Peyer's patch (tissue), 4 donors: Measurements from ENCODE around the gene PLXNA4. TPM values are rescaled to one million over a fixed set of nuclear protein-coding genes. Genes with fewer than 3 reads are reported as not detected.

Experiments used
- DNase-seq, 3 donors: peaks; one replicate each; pipeline ENCODE4 v3.0.0-alpha.2; 2017 to 2019
- H3K27ac ChIP-seq, 4 donors: fragments of 200-600 bp; sonication (generic); one replicate each; pipeline ENCODE4 v1.5.1; 2016 to 2019
- H3K27me3 ChIP-seq, 2 donors: fragments of 200-600 bp; sonication (generic); one replicate each; pipeline ENCODE4 v1.5.1; 2019
- H3K36me3 ChIP-seq, 3 donors: fragments of 200-600 bp; sonication (generic); one replicate each; pipeline ENCODE4 v1.5.1; 2016 to 2019
- H3K4me1 ChIP-seq, 4 donors: fragments of 200-600 bp; sonication (generic); one replicate each; pipeline ENCODE4 v1.5.1; 2016 to 2019
- H3K4me3 ChIP-seq, 4 donors: fragments of 200-600 bp; sonication (generic); 1 replicate in 3 of 4; 2 replicates in 1 of 4; pipeline ENCODE4 v1.5.1; 2016 to 2019; ENCODE audit warnings: mild to moderate bottlenecking in 1 of 4
- H3K9me3 ChIP-seq, 4 donors: fragments of 200-600 bp; sonication (generic); one replicate each; pipeline ENCODE4 v1.5.1; 2016 to 2019; ENCODE audit warnings: mild to moderate bottlenecking in 1 of 4
- POLR2A ChIP-seq, 2 donors: fragments of 450-650 bp; IDR thresholded peaks; one replicate each; pipeline ENCODE4 v1.5.1; 2017; ENCODE audit warnings: antibody characterized with exemption in 2 of 2, mild to moderate bottlenecking in 2 of 2, moderate library complexity in 2 of 2
- total RNA-seq, 4 donors: library from RNA; depleted of rRNA; stranded (reverse); fragments of >200 nt; gene quantifications; one replicate each; pipeline ENCODE4 v1.1.0, GENCODE V29; 2016
- TF ChIP-seq, protein P1 (sequence below), 6 experiments: fragments of 450-650 bp in 4 of 6; fragments of 200-600 bp in 2 of 6; sonication (generic) in 1 of 6; IDR thresholded peaks; one replicate each; pipeline ENCODE4 v1.5.1; 2017 to 2019; ENCODE audit warnings: antibody characterized with exemption in 6 of 6, mild to moderate bottlenecking in 3 of 6, moderate library complexity in 1 of 6

The PLXNA4 gene
- total RNA-seq, 4 donors from 2014 or later = 1.4 to 3.8 (median 3.0) TPM

DNA sequence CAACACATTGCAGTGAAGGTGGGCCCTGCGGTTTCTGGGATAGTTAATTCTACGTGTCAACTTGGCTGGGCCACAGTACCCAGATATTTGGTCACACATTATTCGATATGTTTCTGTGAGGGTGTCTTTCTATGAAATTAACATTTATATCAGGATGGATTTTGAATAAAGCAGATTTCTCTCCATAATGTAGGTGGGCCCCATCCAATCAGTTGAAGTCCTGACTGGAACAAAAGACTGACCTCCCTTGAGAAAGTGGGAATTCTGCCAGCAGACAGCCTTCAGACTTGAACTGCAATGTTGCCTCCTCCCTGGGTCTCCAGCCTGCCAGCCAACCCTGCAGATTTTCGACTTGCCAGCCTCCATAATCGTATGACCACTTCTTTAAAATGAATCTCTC lies 420.6 kb downstream of the PLXNA4 start:
- no peaks in the 10 kb centered on the region for H3K27me3 ChIP-seq
- H3K36me3 ChIP-seq = no peaks in the 10 kb centered on the region

GRCh38 chr7:132154695-132155471 lies 421.4 kb downstream of the PLXNA4 start:
- Histone ChIP-seq H3K9me3 (no peaks in the 10 kb centered on the region), H3K36me3 (no peaks in the 10 kb centered on the region), H3K4me1 (no peaks in the 10 kb centered on the region), H3K4me3 (no peak overlapping the region), H3K27me3 (no peaks in the 10 kb centered on the region), H3K27ac (no peak overlapping the region)
- TF ChIP-seq, protein P1, sequence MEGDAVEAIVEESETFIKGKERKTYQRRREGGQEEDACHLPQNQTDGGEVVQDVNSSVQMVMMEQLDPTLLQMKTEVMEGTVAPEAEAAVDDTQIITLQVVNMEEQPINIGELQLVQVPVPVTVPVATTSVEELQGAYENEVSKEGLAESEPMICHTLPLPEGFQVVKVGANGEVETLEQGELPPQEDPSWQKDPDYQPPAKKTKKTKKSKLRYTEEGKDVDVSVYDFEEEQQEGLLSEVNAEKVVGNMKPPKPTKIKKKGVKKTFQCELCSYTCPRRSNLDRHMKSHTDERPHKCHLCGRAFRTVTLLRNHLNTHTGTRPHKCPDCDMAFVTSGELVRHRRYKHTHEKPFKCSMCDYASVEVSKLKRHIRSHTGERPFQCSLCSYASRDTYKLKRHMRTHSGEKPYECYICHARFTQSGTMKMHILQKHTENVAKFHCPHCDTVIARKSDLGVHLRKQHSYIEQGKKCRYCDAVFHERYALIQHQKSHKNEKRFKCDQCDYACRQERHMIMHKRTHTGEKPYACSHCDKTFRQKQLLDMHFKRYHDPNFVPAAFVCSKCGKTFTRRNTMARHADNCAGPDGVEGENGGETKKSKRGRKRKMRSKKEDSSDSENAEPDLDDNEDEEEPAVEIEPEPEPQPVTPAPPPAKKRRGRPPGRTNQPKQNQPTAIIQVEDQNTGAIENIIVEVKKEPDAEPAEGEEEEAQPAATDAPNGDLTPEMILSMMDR (IDR thresholded peaks at IDR 0.05) = no peak
- no peak for TF ChIP-seq POLR2A (IDR thresholded peaks at IDR 0.05)
- DNase-seq = no peak

More for the DNA sequence above, 420.6 kb downstream of the PLXNA4 start:
- Histone ChIP-seq H3K4me3 (no peak overlapping the region), H3K4me1 (no peaks in the 10 kb centered on the region), H3K27ac (no peak overlapping the region), H3K9me3 (no peaks in the 10 kb centered on the region)
- DNase-seq = no peak
- TF ChIP-seq, protein P1 (IDR thresholded peaks at IDR 0.05) = no peak
- no peak for TF ChIP-seq POLR2A (IDR thresholded peaks at IDR 0.05)

GRCh38 chr7:132154248-132154647 lies 422.0 kb downstream of the PLXNA4 start:
- no peak for DNase-seq
- no peak overlapping the region for H3K4me3 ChIP-seq
- H3K27ac ChIP-seq = no peak overlapping the region
- no peaks in the 10 kb centered on the region for H3K27me3 ChIP-seq
- no peaks in the 10 kb centered on the region for H3K36me3 ChIP-seq
- TF ChIP-seq POLR2A (IDR thresholded peaks at IDR 0.05) = no peak
- TF ChIP-seq, protein P1 (IDR thresholded peaks at IDR 0.05) = peak in 1 of 6 experiments; percentile 16
- no peaks in the 10 kb centered on the region for H3K9me3 ChIP-seq
- no peaks in the 10 kb centered on the region for H3K4me1 ChIP-seq

DNA sequence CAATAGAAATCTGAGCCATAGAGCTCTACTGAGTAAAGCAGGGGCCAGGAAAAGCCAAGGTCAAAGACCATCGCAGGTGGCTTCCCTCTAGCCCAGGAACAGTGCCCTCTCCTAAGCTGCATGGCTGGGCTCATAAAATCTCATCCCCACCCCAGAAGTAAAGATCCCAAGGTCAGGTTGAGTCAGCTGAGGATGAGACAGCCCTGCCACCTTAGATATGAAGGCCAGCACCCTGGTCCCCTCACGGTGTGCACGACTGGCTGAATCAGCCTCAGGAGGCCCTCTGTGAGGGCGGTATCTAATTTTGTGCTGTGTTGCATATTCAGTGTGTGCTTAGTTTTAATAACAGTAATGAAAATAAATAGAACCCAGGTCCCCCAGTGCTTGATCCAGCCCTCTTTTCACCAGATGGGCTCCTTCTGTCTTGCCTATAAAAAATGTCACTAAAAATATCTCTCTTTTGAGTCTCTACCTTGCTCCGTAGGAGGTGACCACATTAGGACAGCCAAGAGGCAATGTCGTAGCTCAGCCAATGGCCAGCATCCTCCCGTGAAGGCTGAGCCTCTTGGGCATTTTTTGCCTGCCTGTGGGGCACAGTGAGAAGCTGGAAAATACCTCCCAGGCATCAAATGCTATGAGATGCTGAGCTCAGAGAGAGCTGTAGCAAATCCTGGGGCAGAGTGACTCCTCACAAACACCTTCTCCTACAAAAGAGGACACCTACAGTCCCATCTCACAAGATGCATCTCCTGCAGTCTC lies 424.0 kb downstream of the PLXNA4 start:
- no peak for DNase-seq
- H3K4me1 ChIP-seq = no peaks in the 10 kb centered on the region
- H3K27ac ChIP-seq = no peak overlapping the region
- no peaks in the 10 kb centered on the region for H3K27me3 ChIP-seq
- H3K36me3 ChIP-seq = no peaks in the 10 kb centered on the region
- H3K9me3 ChIP-seq = no peaks in the 10 kb centered on the region
- no peak overlapping the region for H3K4me3 ChIP-seq
- TF ChIP-seq, protein P1 (IDR thresholded peaks at IDR 0.05) = no peak

GRCh38 chr7:132150711-132151110 lies 425.6 kb downstream of the PLXNA4 start:
- no peaks in the 10 kb centered on the region for H3K27me3 ChIP-seq
- H3K36me3 ChIP-seq = no peaks in the 10 kb centered on the region
- H3K4me1 ChIP-seq = no peaks in the 10 kb centered on the region
- H3K9me3 ChIP-seq = no peaks in the 10 kb centered on the region
- H3K27ac ChIP-seq = no peak overlapping the region
- no peak for TF ChIP-seq POLR2A (IDR thresholded peaks at IDR 0.05)
- TF ChIP-seq, protein P1 (IDR thresholded peaks at IDR 0.05) = no peak
- no peak for DNase-seq
- H3K4me3 ChIP-seq = no peak overlapping the region
